GM21723 (cell line): ENCODE data around the gene CCDC9B.

ENCODE experiments used
- ATAC-seq: cut with Tn5 transposase; IDR thresholded peaks from one replicate; pipeline ENCODE4 v1.9.1; 2021; ENCODE audit warnings: mild to moderate bottlenecking, moderate library complexity; ENCODE audit not compliant: unreplicated experiment

The CCDC9B gene

DNA sequence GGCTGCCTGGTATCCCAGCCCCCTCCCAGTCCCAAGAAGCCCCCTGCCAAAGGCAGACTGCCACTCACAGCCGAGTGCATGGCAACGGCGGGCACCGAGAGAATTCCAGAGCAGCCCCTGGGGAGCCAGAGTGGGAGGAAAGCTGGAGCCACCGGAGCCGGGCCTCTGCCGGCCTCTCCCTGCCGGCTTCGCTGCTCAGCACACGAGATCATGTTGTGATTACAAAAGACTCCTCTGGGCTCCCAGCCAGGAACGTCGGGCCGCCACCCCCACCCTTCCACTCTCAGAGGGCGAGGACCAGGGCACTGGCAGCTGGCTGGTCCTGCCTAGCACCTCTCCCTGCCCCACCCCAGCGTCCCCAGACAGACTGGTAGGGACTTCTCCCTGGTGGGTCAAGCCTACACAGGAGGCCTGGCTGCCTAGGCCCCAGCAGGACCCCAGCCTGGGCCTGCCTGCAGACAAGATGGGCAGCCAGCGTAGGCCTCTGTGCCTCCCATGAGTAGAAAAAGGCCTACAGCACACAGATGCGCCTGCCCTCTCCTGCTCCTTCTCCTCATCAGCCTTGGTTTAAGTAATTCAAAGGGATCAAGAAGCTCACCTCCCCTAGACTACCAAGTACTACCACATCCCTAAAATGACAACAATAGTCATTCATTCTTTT, at the start of gene CCDC9B:
Gene CCDC9B, minus strand, starts transcription at position 200 of the 661 bp plus-strand sequence. Its CDS starts 120 bp downstream, at position 80.
- no peak for ATAC-seq

DNA sequence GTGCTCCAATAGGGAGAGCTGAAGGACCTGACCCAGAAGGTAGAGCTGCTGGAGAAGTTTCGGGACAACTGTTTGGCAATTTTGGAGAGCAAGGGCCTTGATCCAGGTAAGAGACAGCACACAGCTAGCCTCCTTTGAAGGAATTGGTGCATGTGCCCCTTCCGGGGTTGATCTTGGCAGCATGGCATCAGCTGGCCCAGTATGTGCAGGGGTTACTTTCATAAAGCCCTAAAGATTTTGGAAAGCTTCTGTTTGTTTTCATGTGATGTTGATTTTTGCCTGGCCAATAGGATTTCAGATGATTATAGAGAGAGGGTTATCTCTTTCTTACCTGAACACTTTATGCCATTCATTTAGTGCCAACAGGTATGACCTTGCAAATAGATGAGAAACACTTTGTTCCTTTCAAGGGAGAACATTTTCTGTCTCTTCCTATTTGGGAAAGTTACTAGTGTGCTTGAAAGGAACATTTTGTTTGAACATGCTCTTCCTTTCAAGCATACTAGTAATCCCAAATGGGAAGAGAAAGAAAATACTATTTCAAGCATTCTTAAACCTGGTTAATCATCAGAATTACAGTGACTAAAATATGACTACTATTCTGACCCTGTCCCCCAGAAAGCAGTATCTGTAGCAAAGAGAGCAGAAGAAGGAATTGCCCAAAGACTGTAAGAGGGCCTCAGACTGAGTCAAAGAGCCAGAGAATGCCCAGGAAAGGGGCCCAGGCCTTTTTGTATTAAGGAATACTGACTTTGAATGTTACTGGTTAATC, 49.3 kb upstream of the CCDC9B start:
- ATAC-seq, result no peak

DNA sequence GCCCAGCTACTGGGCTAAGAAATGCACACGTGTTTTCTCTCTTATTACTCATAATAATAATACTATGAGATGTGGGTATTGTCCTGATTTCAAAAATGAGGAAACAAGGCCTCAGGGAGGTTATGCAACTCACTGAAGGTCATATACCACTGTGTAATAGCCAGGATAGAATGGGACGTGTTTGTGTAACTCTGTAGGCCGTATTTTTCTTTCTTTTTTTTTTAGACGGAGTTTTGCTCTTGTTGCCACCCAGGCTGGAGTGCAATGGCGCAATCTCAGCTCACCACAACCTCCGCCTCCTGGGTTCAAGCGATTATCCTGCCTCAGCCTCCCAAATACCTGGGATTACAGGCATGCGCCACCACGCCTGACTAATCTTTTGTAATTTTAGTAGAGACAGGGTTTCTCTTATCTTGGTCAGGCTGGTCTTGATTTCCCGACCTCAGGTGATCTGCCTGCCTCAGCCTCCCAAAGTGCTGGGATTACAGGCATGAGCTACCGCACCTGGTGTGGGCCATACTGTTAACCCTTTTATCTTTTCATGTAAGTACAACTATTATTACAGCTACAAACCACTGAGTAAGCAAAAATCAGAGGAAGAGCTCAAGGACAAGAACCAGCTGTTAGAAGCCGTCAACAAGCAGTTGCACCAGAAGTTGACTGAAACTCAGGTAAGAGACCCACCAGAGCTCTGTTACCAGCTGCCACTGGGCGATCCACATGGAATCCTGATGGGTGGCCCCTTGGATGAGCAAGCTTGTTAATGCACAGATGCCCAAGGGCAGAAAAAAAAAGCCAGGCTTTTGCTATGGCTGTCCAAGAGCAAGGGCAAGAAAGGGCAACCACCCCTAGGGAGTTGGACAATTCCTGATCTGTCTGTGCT, 48.4 kb upstream of the CCDC9B start:
- ATAC-seq, result no peak

DNA sequence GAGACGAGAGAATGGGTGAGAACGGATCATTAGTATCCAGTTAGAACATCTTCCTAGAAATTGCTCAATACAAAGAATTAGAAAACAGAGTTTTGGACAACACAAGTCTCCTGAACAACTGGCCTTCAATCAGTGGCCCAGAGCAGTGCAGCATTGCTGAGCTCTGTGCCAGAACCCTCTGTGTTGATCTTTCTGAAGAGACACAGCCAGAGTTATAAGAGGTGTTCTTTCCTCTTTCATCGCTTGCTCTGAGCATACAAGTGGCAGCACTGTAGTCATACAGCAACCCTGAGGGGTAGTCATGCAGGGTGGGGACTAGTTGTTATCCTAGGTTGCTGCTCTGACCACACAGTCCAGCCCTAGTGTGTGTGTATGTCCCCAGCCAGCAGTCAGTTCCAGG, 45.7 kb upstream of the CCDC9B start:
- no peak for ATAC-seq

DNA sequence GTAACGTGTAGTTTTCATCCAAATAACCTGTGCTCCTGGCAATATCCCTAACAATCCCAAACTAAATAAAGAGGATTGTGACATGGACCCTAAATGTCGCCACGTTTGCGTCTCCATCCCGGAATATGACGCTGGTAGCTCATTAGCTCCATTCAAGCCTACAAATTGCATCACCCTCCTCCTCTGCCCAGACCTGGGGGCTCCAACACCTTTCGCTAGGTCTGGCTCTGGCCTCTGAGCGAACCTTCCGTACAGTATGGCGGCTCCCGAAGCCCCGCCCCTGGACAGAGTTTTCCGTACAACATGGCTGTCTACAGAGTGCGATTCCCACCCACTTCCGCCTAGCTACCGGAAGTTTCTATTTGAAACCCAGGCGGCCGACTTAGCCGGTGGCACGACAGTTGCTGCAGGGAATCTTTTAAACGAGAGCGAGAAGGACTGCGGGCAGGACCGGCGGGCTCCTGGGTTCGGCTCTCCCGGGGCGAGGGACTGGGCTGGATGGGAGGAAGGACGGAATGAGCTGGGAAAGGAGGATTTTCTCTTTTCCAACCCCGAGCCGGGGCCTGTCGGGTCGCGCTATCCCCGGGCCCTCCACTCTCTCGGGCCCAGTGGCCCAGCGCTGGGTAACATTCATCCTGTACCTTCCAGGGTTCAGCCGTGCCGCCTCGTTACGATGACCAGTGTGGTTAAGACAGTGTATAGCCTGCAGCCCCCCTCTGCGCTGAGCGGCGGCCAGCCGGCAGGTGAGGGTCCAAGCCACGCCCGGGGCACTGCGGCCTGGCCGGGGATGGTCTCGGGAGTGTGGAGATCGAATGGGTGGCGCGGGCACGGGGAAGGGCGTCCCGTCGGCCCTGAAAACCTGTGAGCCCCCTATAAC, 42.1 kb upstream of the CCDC9B start, which contains the start of gene KNSTRN:
Gene KNSTRN, plus strand, starts transcription at position 142 of the 877 bp plus-strand sequence. Its CDS starts 115 bp downstream, at position 257.
- ATAC-seq, result peak; percentile 98

DNA sequence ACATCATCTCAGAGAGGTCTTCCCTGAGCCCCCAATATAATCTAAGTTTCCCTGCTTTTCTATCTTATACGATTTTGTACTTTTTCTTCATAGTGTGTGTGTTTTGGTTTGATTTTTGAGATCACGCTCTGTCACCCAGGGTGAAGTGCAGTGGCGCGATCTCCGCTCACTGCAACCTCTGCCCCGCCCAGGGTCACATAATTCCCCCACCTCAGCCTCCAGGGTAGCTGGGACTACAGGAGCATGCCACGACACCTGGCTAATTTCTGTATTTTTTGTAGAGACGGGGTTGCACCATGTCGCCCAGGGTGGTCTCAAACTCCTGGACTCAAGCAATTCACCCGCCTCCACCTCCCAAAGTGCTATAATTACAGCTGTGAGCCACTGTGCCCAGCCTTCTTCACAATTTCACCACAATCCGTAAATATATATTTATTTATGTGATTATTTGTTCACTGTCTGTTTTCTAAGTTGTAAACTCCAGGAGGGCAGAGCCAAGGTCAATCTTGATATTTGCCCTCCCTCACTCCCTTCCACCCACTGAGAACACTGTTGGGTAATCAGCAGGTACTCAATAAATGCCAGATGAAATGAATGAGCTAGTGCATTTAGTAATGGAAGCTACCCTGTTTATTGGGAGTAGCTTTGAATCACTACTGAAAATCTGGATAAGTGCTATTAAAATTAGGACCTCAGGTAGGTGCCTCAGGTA, 41.2 kb upstream of the CCDC9B start:
- no peak for ATAC-seq

DNA sequence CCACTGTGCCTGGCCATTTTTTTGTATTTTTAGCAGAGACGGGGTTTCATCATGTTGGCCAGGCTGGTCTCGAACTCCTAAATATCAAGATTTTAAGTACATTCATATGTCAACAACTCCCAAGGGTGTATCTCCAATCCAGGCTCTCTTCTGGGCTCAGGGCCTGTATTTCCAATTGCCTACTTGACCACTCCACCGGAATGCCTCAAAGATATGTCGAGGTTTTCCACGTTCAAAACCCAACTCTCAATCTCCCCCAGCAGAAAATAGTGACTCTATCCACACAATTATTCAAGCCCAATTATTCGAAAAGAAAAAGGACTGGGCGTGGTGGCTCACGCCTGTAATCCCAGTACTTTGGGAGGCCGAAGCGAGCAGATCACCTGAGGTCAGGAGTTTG, 39.9 kb upstream of the CCDC9B start:
- no peak for ATAC-seq

DNA sequence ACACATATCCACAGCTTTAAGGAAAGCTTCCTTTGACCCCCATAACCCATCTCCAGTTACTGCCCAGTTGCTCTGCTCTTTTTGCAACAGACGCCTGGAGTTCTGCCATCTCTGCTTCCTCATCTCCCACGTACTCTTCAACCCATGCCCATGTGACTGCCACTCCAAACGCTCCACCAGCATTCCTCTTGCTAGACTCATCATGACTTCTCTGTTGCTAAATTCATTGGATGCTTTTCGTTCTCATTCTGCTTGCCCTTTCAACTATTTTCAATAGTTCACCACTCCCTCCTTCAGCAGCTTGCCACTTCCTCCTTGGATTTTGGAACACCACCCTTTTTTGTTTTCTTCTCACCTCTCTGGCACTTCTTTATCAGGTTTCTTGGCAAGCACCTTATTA, 39.1 kb upstream of the CCDC9B start:
- ATAC-seq, result no peak

DNA sequence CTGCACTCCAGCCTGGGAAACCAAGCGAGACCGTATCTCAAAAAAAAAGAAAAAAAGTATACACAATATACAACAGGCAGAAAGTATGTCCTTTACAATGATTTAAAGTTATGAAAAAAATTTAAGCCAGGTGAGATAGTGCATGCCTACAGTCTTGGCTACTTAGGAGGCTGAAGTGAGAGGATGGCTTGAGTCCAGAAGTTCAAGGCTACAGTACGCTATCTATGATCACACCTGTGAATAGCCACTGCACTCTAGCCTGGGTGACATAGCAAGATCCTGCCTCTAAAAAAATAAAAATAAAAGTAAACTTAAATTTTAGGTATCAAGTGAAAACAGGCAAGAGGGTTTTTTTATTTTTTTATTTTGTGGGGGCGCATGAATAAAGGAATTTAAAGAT, 38.6 kb upstream of the CCDC9B start:
- ATAC-seq, result no peak

DNA sequence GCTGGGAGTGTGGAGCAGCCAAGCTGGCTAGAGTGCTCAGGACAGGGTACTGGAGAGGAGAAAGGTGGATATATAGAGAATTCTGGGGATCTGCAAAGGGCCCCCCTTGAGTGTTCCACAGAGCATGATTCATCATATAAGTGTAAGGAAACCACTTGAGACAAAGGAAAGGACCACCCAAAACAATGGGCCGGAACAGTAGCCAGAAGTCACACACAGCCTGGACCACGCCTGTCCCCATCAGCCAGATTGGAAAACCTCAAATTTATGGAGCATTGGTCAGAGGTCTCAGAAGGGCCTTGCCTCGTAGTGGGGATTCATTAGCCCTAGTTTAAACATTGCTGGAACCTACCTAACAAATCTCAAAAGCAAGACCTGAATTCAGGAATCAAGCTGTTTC, 36.9 kb upstream of the CCDC9B start:
- no peak for ATAC-seq

DNA sequence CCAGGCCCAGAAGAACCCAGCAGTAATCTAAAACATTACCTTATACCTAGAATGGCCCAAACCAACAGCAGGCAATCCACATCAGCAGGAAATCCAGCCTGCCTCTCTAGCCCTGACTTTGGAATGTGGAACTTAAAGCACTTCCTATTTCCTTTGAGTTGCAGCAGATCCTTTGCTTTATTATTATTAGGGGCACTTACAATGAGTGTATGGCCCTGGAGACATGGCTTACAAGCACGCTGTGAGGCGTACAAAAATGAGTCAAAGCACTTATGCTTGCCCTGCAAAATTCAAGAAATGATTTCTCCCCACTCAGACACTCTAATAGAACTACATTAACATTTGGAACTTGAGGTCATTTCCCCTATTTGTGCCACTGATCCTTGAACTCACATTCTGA, 32.2 kb upstream of the CCDC9B start:
- no peak for ATAC-seq

DNA sequence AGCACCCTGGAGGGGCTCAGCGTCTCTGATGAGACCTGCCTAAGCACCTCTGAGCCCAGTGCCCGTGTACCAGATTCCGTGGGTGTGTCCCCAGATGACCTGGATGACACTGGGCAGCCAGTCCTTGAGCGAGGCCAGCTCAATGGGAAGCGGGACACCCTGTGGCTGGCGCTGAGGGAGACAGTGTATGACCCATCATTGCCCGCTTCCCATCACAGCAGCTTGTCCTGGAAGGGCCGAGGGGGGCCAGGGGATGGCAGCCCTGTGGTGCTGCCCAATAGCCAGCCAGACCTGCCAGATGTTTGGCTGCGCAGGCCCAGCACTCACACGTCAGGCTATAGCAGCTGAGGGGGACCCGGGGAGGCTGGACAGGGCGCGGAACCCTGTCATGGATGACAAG, 29.2 kb upstream of the CCDC9B start:
- no peak for ATAC-seq

DNA sequence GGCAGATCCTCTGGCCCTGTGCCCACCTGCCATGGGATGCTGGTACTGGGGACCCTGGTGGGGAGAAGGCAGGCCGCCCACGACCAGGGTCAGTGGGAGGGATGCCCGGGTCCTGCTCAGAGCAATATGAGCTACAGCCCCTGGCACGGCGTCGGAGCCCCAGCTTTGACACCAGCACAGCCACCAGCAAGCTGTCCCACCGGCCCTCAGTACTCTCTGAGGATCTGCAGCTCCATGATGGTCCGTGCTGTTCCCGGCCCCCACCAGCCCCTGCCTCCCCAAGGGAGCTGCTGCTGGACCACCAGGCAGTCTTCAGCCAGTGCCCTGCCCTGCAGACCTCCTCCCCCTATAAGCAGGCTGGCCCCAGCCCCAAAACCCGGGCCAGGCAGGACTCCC, 28.7 kb upstream of the CCDC9B start:
- ATAC-seq, result no peak

DNA sequence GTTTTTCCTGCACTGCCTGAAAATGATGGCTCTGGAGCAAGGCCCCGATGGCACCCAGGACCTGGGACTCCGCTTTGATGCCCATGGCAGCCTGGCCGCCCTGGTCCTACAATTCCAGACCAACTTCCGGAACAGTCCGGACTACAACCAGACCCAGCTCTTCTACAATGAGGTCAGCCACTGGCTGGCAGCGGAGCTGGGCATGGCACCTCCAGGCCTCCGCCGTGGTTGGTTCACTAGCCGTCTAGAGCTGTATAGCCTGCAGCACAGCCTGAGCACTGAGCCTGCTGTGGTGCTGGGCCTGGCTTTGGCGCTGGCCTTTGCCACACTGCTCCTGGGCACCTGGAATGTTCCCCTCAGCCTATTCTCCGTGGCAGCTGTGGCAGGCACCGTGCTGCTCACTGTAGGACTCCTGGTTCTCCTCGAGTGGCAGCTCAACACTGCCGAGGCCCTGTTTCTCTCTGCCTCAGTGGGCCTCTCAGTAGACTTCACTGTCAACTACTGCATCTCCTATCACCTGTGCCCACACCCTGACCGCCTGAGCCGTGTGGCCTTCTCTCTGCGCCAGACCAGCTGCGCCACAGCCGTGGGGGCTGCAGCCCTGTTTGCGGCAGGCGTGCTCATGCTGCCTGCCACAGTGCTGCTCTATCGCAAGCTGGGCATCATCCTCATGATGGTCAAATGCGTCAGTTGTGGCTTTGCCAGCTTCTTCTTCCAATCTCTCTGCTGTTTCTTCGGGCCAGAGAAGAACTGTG, 28.2 kb upstream of the CCDC9B start:
- ATAC-seq, result no peak

DNA sequence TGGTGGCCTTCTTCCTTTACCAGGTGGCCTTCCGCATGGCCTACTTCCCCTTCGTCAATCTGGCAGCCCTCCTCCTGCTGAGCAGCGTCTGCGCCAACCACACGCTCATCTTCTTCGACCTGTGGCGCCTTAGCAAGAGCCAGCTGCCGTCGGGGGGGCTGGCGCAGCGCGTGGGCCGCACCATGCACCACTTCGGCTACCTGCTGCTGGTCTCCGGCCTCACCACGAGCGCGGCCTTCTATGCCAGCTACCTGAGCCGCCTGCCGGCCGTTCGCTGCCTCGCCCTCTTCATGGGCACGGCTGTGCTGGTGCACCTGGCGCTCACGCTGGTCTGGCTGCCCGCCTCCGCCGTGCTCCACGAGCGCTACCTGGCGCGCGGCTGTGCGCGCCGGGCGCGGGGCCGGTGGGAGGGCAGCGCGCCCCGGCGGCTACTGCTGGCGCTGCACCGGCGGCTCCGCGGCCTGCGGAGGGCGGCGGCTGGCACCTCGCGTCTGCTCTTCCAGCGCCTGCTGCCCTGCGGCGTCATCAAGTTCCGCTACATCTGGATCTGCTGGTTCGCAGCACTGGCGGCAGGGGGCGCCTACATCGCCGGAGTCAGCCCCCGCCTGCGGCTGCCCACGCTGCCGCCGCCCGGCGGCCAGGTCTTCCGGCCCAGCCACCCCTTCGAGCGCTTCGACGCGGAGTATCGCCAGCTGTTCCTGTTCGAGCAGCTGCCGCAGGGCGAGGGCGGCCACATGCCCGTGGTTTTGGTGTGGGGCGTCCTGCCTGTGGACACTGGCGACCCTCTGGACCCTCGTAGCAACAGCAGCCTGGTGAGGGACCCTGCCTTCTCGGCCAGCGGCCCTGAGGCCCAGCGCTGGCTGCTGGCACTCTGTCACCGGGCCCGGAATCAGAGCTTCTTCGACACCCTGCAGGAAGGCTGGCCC, 27.2 kb upstream of the CCDC9B start:
- ATAC-seq, result peak; percentile 88

DNA sequence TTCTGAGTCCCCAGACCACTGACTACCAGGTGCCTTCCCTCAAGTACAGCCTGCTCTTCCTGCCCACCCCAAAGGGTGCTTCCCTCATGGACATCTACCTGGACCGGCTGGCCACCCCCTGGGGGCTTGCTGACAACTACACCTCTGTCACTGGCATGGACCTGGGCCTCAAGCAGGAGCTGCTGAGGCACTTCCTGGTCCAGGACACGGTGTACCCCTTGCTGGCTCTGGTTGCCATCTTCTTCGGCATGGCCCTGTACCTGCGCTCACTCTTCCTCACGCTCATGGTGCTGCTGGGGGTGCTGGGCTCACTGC, 26.6 kb upstream of the CCDC9B start:
- ATAC-seq, result no peak

DNA sequence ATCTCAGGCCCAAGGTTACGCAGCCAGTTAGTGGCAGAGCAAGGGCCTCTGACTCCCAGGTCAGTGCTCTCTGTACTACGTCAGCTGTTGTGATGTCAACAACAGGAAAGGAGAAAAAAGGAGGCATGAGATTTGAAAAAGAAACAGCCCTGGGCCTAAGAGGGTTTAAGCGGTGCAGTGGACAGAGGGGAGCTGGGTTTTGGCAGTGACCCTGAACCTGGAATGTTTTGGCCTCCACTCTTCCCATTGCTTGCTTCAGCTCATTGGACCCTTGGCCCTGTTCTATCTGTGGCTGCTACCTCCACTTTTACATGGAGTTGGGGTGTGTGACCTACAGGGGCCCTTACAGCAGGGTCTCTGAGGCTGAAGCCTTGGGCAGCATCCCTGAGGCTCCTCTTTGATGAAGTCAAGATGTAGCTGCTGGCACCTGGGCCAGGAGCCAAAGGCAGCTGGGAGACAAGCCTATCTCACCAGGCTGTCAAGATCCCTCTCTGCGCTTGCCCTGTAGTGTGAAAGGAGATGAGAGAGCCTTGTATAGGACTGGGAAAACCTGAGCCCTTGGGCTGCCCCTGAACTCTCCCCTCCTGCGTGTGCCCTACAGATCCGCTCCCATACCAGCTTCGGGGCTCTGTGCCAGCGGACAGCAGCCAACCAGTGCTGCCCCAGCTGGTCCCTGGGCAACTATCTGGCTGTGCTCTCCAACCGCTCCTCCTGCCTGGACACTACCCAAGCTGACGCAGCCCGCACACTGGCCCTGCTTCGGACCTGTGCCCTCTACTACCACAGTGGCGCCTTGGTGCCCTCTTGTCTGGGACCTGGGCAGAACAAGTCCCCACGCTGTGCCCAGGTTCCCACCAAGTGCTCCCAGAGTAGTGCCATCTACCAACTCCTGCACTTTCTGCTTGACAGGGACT, 26.0 kb upstream of the CCDC9B start:
- no peak for ATAC-seq
